Measurements from ENCODE around the gene KCTD1.

Gene KCTD1

GRCh38 chr18:26480897-26481795 is 67.2 kb downstream of the KCTD1 start:
- DNase-seq, result no peak

DNA sequence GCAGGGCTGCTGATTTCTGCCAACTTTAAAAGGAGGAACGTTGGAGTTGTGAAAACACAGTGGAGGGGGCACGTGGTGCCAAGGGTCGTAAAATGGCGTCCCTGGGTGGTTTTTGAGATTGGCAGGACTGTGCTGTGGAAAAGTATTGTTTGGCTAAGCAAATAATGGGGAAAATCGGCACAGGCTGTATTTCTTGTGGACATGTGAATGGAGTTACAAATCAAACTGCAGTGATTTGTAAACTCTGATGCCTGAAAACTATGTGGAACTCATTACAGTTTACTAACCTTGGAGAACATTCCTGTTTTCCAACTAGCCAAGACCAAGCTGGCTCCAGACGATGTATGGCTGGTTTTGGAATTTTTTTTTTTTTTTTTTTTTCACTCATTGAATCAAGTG is 68.7 kb downstream of the KCTD1 start:
- no peak for DNase-seq

GRCh38 chr18:26479065-26479680 is 69.2 kb downstream of the KCTD1 start:
- no peak for DNase-seq

GRCh38 chr18:26477828-26478466 is 70.4 kb downstream of the KCTD1 start:
- DNase-seq, result no peak

DNA sequence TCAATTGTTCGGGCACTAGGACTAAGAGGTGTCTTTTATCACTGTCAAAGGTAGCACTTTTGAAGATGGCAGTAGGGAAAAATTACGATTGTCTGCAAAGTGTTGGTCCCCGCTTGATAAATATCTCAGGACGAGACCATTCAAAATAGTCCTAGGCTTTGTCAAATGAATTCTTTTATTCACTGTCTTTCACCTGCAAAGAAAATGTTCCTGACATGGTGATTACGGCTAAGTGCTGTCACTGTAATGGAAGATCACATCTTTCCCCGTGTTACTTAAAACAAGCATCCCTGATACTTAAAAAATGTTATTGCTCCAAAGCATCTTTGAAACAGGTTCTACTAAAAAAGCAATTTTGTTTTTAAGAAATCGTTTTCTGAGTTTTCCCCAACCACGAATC is 71.7 kb downstream of the KCTD1 start:
- no peak for DNase-seq

DNA sequence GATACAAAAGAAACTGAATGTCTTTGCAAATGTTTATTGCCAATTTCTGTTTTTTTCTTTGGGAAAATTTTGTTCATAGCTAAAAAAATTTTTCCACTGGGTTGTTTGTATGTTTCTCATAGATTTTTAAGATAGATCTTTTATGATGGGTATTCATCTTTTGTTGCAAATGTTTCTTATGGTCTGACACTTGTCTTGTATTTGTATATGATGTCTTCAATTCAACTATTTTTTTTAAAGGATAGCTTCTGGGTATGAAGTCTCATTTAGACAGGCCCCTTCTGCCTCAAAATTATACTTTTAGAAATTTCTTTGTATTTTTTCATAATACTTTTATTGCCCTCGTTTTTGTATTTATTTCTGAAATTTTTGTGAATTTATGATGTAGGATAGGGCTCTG is 73.8 kb downstream of the KCTD1 start:
- DNase-seq, result no peak

- DNase-seq, result no peak
Measured at GRCh38 chr18:26473672-26474071, 74.7 kb downstream of the KCTD1 start.

DNA sequence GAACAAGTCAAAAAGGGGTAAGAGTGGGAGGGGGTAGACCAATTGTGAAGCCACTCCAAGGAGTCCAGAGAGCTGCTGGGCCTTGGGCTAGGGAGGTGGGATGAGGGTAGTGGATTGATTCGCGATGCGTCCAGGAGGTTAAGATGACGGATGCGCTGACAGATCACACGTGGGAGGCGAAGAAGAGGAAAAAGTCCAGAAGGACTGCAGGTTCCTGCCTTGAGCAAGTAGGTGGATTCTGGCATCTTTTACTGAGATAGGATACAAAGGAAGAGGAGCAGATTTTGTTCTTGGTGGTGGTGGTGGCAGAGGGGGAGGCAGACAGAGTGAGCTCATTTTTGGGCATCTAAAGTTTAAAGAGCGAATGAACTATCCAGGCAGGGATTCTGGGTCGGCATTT is 76.5 kb downstream of the KCTD1 start:
- DNase-seq, result no peak

- no peak for DNase-seq
Measured at GRCh38 chr18:26471027-26471426, 77.3 kb downstream of the KCTD1 start.

- DNase-seq, result no peak
Measured at GRCh38 chr18:26470011-26470637, 78.2 kb downstream of the KCTD1 start.

GRCh38 chr18:26468931-26469340 is 79.4 kb downstream of the KCTD1 start:
- peak; percentile 5 for DNase-seq

DNA sequence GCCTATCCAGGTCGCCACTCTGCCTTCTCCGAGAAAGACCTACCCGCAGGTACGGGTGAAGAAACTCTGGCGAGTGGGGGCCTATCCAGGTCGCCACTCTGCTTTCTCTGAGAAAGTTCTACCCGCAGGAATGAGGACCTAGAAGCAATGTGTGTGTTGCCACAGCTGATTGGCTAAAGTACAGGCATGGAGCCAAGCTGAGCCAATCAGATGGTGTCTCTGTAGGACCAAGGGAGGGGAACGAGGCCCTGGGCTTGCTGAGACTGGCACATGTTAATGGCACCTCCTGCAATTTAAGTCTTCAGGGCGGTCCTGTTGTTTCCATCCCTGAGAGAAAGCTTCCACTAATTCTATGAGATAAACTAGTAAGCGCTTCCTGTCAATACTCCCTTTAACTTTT is 82.3 kb downstream of the KCTD1 start:
- no peak for DNase-seq

DNA sequence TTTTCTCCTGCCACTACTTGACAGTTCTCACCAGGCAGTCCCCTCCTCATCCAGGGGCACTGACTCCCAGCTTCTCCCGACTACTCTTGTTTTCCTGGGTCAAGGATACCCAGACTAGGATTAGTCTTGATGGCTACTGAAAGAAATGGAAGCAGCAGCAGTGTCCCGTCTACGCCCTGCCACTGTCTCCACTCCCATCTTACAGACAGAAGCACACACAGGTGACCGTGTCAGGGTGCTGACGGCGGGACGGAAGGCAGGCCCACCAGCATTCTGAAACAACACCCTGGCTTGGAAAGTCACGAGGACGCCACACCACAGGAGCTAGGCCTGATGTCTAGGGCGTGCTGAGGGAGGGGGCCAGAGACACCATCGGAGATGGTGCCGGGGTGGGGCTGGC is 82.9 kb downstream of the KCTD1 start:
- no peak for DNase-seq

DNA sequence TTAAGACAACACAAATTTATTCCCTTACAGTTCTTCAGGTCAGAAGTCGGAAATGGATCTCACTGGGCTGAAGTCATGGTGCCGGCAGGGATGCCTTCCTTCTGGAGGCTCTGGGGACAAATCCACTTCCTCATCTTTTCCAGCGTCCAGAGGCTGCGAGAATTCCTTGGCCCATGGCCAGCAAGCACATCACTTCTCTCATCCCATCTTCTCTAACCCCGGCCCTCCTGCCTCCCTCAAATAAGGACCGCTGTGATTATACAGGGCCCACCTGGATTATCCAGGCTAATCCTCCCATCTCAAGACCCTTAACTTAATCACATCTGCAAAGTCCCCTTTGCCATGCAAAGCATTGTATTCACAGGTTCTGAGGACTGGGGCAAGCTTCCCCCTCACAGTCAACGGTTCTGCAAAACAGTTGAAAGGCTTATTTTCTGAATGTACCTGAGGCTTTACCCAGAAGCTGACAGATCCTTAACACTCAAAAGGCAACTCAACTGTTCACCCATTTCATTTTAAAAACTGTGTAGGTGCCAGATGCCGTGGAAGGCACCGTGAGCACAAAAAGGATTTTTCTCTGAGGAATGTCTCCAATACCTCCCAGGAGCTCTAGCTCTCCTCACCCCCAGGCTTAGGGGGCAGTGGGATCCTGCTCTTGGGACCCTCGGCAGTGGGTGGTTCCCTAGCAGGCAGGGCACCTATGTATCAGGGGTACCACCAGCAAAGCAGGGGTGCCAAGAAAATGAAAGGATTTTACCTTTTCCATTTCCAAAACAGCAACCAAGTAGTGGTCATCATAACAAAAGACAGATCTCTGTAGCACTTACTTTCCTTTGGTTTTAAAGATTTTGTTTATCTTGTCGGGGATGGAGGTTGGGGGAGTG is 84.0 kb downstream of the KCTD1 start:
- no peak for DNase-seq

DNA sequence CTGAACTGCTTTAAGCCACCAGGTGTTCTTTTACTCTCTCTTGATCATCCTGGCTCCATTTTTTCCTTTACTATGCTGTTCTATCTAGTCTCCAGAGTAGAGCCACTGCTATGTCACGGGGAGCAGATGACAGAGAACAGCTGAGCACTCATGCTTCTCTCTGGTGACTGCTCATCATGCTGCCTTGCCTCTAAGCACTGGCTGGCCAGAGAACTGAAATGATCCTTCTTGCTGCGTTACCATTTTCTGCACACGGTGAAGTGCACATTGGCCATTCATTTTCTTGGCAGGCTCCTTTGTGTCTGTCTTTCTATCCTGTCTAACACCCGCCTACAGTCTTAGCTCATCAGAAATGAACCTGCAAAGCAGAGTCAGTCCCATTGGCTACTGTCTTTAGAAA is 86.0 kb downstream of the KCTD1 start:
- no peak for DNase-seq

GRCh38 chr18:26461405-26461804 is 86.9 kb downstream of the KCTD1 start:
- no peak for DNase-seq

DNA sequence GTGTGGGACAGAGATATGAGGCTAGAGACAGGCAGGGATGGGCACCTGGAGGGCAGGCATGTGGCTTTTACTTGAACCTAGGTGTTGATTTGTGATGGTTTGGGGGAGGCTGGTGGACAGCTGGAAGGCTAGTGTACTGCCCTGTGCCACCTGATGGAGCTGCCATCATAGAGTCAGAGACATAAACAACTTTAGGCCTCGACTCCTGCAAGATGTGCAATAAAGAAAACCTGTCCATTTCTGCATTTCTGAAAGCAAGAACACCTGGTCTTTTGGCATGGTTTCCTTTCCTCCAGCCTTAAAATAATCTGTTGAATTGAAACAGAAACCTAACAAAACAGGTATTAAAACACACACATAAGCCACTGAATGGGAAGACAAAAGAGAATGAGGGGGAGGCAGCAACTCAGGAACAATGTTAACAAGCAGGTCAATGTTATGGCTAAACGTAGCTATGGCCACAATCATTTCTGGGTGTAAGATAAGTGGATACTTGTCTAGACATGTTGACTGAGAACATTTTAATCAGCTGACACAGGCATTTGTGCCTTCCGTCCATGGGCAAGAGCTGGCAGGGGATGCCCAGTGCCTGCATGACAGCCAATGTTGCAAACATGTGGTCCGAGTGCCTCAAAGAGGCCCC is 87.8 kb downstream of the KCTD1 start:
- no peak for DNase-seq

- no peak for DNase-seq
Measured at GRCh38 chr18:26459884-26460283, 88.5 kb downstream of the KCTD1 start.

GRCh38 chr18:26459340-26459739 is 89.0 kb downstream of the KCTD1 start:
- DNase-seq, result no peak

DNA sequence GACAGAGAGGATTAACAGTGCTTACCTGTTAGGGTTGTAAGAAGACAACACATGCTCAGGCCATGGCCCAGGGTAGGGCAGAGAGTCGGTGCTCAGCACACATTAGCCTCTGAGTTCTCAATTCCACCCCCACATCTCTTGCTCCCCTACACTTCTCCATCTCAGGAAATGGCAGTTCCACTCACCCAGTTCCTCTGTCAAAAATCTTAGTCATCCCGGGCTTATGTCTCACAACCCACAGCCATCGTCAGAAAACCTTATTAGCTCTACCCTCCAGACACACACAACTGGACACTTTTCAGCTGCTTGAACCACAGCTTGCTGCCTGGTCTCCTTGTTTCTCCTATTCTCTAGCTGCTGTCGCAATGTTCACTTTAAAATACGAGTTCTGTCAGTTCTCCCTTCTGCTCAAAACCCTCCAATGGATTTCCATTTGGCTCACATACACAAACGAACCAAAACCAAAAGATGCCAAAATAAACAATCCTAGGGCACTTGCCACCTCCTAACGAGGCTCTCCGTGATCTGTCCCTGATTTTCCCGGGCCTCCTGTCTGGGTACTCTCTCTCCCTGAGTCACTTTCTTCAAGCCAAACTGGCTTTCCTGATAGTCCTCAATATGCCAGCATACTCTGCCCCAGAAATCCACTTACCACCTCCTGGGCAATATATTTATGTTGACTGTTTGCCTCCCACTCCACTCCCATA is 89.7 kb downstream of the KCTD1 start:
- peak; percentile 58 for DNase-seq

- DNase-seq, result no peak
Measured at GRCh38 chr18:26457611-26458353, 90.6 kb downstream of the KCTD1 start.

Measured in activated CD4-positive, alpha-beta T cell treated with anti-CD3 and anti-CD28 coated beads, Interleukin-2, amount 50 U/mL, for 16 hours (primary cell).